Lower leg skin (tissue), 4 donors: Measurements from ENCODE around the gene EMILIN2. TPM values are rescaled to one million over a fixed set of nuclear protein-coding genes. Genes with fewer than 3 reads are reported as not detected.
A peak's percentile ranks its signal among the peaks of the same experiment; 100 is the strongest.

Source experiments
- DNase-seq, 2 donors: peaks; one replicate each; pipeline ENCODE4 v3.0.0-alpha.2; 2019; ENCODE audit warnings: low spot score in 2 of 2
- H3K4me3 ChIP-seq: fragments of 200-600 bp; sonication (generic); 2 replicates; pipeline ENCODE4 v1.5.1; 2017; ENCODE audit warnings: mild to moderate bottlenecking, low read depth; ENCODE audit not compliant: poor library complexity, severe bottlenecking
- POLR2A ChIP-seq, 2 donors: fragments of 450-650 bp; IDR thresholded peaks; one replicate each; pipeline ENCODE4 v1.6.1; 2016 to 2017; ENCODE audit warnings: antibody characterized with exemption in 2 of 2, mild to moderate bottlenecking in 1 of 2, moderate library complexity in 1 of 2
- WGBS, 2 donors: methylation state at CpG; one replicate each; pipeline ENCODE4 v1.1.5; 2018; 5-methylcytosine and 5-hydroxymethylcytosine counted together
- intact Hi-C: fragments of 100-400 bp; cut with DNase I; formaldehyde crosslinking; loops from one replicate; pipeline ENCODE4 v1.15.0; 2023; ENCODE audit warnings: low total_unique reads
- total RNA-seq, 4 donors: library from RNA; depleted of rRNA; stranded (reverse); fragments of >200 nt; gene quantifications; one replicate each; pipeline ENCODE4 v1.1.0, GENCODE V29; 2016
- TF ChIP-seq, protein P1 (sequence below), 3 donors: fragments of 450-650 bp; IDR thresholded peaks; one replicate each; pipeline ENCODE4 v1.5.1; 2016; ENCODE audit warnings: antibody characterized with exemption in 3 of 3, mild to moderate bottlenecking in 3 of 3, moderate library complexity in 2 of 3

Gene EMILIN2
- total RNA-seq, 4 donors from 2014 or later: 4.0 to 10.9 (median 7.5) TPM

DNA sequence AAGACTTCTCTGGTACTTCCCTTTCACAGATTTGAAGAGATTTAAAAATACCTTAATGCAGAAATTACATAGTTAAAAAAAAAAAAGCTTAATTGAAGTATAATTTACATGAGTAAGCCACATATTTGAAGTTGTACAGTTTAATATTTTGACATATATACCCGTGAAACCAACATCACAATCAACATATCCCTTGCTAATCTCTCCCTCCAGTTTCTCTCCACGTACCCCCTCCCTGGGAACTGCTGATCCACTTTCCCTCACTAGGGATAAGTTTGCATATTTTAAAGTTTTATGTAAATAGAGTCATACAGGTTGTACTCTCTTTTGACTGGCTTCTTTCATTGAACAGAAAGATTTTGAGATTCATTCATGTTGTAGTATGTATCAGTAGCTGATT lies 22.4 kb downstream of the EMILIN2 start:
- WGBS, 2 donors: 71 to 79% methylated on average over 2 of the region's 2 CpGs
- intact Hi-C loops: no loop called here
- TF ChIP-seq, protein P1, sequence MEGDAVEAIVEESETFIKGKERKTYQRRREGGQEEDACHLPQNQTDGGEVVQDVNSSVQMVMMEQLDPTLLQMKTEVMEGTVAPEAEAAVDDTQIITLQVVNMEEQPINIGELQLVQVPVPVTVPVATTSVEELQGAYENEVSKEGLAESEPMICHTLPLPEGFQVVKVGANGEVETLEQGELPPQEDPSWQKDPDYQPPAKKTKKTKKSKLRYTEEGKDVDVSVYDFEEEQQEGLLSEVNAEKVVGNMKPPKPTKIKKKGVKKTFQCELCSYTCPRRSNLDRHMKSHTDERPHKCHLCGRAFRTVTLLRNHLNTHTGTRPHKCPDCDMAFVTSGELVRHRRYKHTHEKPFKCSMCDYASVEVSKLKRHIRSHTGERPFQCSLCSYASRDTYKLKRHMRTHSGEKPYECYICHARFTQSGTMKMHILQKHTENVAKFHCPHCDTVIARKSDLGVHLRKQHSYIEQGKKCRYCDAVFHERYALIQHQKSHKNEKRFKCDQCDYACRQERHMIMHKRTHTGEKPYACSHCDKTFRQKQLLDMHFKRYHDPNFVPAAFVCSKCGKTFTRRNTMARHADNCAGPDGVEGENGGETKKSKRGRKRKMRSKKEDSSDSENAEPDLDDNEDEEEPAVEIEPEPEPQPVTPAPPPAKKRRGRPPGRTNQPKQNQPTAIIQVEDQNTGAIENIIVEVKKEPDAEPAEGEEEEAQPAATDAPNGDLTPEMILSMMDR (IDR thresholded peaks at IDR 0.05): no peak
- TF ChIP-seq POLR2A (IDR thresholded peaks at IDR 0.05): no peak
- H3K4me3 ChIP-seq: no peak overlapping the region
- no peak for DNase-seq

DNA sequence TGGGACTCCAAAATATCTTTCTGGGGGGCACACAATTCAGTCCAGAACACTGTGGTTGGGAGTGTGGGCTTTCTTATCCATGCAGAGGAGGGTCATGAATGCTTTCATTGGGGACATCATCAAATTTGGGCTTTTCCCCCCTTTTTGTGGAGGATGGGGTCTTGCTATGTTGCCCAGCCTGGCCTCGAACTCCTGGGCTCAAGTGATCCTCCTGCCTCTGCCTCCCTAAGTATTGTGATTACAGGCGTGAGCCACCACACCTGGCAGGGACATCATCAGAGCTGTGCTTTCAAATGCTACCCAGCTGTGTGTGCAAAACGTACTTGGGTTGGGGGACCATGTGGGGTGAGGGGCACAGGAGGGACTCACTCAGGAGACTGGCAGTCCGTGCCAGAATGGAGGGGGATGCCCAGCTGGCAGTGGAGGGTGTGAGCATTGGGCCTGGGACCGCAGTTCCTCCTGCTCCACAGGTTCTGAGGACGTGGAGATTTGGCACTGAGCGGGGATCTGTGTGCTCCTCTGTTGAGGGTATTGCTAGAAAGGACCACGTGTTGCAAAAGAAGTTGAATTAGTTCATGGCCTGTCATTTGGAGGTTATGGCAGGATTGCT lies 24.4 kb downstream of the EMILIN2 start:
- no peak overlapping the region for H3K4me3 ChIP-seq
- intact Hi-C loops: no loop called here
- DNase-seq: peak in 1 of 2 donors; percentile 61
- TF ChIP-seq, protein P1 (IDR thresholded peaks at IDR 0.05): no peak
- no peak for TF ChIP-seq POLR2A (IDR thresholded peaks at IDR 0.05)
- WGBS, 2 donors: 80 to 85% methylated on average over 8 of the region's 8 CpGs

DNA sequence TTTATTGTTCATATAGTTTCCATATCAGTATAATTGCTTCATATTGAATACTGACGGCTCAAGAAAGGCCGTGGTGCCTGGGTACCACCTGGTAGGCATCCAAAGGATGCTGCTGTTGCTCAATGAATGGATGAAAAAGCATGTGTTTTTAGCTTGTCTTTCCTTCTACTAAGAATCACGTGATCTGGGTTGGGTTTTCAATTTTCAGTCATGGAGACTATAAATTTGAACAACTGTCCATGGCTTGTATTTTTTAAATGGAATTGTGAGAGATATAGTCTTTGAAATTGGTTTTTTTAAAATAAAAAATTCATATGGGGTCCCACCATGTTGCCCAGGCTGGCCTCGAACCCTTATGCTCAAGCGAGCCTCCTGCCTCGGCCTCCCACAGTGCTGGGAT lies 25.3 kb downstream of the EMILIN2 start:
- no peak for DNase-seq
- WGBS, 2 donors: 88 to 90% methylated on average over 6 of the region's 6 CpGs
- H3K4me3 ChIP-seq: no peak overlapping the region
- no peak for TF ChIP-seq POLR2A (IDR thresholded peaks at IDR 0.05)
- TF ChIP-seq, protein P1 (IDR thresholded peaks at IDR 0.05): no peak
- intact Hi-C loops: no loop called here

DNA sequence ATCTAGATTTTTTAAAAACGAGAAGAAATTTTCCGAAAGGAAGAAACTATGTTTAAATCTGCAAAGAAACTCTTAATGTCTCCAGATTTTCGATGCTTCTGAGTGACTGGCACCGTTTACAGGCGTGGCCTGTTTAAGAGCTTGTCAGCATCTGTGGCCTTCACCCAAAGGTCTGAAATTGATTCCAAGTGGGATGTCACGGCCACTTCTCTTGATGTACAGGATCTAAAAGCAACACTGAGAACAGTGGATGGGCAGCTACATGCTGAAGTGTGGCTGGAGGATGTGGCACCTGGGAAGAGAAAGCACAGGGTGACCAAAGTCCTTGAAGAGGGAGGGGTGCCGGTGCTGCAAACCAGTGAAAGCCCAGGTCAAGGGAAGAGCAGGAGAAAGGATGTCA lies 28.0 kb downstream of the EMILIN2 start:
- WGBS, 2 donors: 55 to 66% methylated on average over 7 of the region's 7 CpGs
- intact Hi-C loops: no loop called here
- peak in 1 of 2 donors; percentile 64 for DNase-seq
- TF ChIP-seq, protein P1 (IDR thresholded peaks at IDR 0.05): no peak
- TF ChIP-seq POLR2A (IDR thresholded peaks at IDR 0.05): no peak
- no peak overlapping the region for H3K4me3 ChIP-seq

DNA sequence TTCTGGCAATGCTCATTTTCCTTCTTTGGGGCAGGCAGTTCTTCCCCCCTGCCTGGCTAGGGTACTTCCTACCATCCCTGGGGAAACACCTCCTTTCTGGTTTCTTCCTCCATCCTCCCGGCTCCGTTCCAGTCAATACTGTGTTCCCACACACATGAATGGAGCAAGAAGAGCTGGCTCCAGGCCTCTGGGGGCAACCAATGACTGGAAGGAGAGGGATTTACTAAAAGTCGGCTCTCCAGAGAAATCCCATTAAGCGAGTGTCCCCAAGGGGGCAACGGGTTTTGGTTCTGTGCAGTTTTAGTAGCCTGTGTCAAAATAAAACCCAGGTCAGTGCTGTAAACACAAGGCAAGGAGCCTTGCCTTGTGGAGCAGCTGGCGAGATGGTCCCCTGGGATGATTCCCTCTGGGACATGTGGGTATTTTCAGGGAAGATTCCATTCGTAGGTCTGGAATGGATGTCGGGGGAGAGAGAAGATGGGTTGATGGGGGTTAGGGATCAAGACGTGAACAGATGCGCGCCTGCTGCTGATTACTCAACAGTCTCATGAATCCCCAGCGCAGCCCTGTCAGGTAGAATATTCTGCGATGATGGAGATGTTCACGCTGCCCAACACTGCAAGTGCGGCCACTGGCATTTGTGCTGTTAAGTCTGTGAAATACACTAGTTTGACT lies 32.0 kb downstream of the EMILIN2 start:
- no peak overlapping the region for H3K4me3 ChIP-seq
- intact Hi-C loops: no loop called here
- WGBS, 2 donors: 91 to 92% methylated on average over 15 of the region's 15 CpGs
- DNase-seq: peak in 1 of 2 donors; percentile 78
- TF ChIP-seq, protein P1 (IDR thresholded peaks at IDR 0.05): no peak
- TF ChIP-seq POLR2A (IDR thresholded peaks at IDR 0.05): no peak
